ENCODE results near the gene WNT2B.

WNT2B gene

GRCh38 chr1:112504661-112505399, 3.9 kb upstream of the WNT2B start:
- DNase-seq (ENCODE audit: low spot score) = no peak

GRCh38 chr1:112505400-112505785, 3.4 kb upstream of the WNT2B start:
- DNase-seq (ENCODE audit: low spot score) = no peak

GRCh38 chr1:112505878-112506277, 2.9 kb upstream of the WNT2B start:
- no peak for DNase-seq (ENCODE audit: low spot score)

GRCh38 chr1:112506306-112506705, 2.5 kb upstream of the WNT2B start:
- no peak for DNase-seq (ENCODE audit: low spot score)

GRCh38 chr1:112506731-112507130, 2.0 kb upstream of the WNT2B start:
- no peak for DNase-seq (ENCODE audit: low spot score)

GRCh38 chr1:112507336-112507735, 1.4 kb upstream of the WNT2B start:
- DNase-seq (ENCODE audit: low spot score) = no peak

- no peak for DNase-seq (ENCODE audit: low spot score)
These were observed 866 bp upstream of the WNT2B start for GRCh38 chr1:112507921-112508277.

GRCh38 chr1:112509005-112509659, 367 bp downstream of the WNT2B start:
- DNase-seq (ENCODE audit: low spot score) = no peak

- DNase-seq (ENCODE audit: low spot score) = no peak
These were observed 954 bp downstream of the WNT2B start for GRCh38 chr1:112509660-112510178.

GRCh38 chr1:112510340-112510739, 1.6 kb downstream of the WNT2B start:
- DNase-seq (ENCODE audit: low spot score) = no peak

GRCh38 chr1:112511897-112512296, 3.1 kb downstream of the WNT2B start:
- no peak for DNase-seq (ENCODE audit: low spot score)

- DNase-seq (ENCODE audit: low spot score) = no peak
These were observed 4.5 kb downstream of the WNT2B start for GRCh38 chr1:112513112-112513870.

GRCh38 chr1:112514901-112515300, 6.1 kb downstream of the WNT2B start:
- no peak for DNase-seq (ENCODE audit: low spot score)

- DNase-seq (ENCODE audit: low spot score) = peak; percentile 76
These were observed 6.7 kb downstream of the WNT2B start for GRCh38 chr1:112515311-112516009.

GRCh38 chr1:112516141-112516540, 7.4 kb downstream of the WNT2B start:
- no peak for DNase-seq (ENCODE audit: low spot score)

- DNase-seq (ENCODE audit: low spot score) = no peak
These were observed 8.5 kb downstream of the WNT2B start for GRCh38 chr1:112517231-112517630.

- DNase-seq (ENCODE audit: low spot score) = no peak
These were observed 8.9 kb downstream of the WNT2B start for GRCh38 chr1:112517646-112518045.

- no peak for DNase-seq (ENCODE audit: low spot score)
These were observed 9.4 kb downstream of the WNT2B start for GRCh38 chr1:112518186-112518585.

GRCh38 chr1:112520166-112520565, 11.4 kb downstream of the WNT2B start:
- no peak for DNase-seq (ENCODE audit: low spot score)

- DNase-seq (ENCODE audit: low spot score) = peak; percentile 91
These were observed 13.9 kb downstream of the WNT2B start for GRCh38 chr1:112522621-112523020.

- DNase-seq (ENCODE audit: low spot score) = peak; percentile 37
These were observed 15.5 kb downstream of the WNT2B start for GRCh38 chr1:112524251-112524650.

GRCh38 chr1:112524986-112525385, 16.2 kb downstream of the WNT2B start:
- DNase-seq (ENCODE audit: low spot score) = no peak

Data from AG08395 (cell line).